Activated naive CD4-positive, alpha-beta T cell treated with anti-CD3 and anti-CD28 coated beads, Interleukin-2, amount 50 U/mL, for 72 hours (primary cell): ENCODE data around the gene ZNF831. TPM values are rescaled to one million over a fixed set of nuclear protein-coding genes. Genes with fewer than 3 reads are reported as not detected.

ENCODE experiments used
- ATAC-seq, 2 donors: fragments of 150-1000 bp; cut with Tn5 transposase; 2 replicates each; pipeline ENCODE4 v1.10.0; 2021; ENCODE audit warnings: mild to moderate bottlenecking in 2 of 2, moderate library complexity in 2 of 2
- DNase-seq, 2 donors: peaks; one replicate each; pipeline ENCODE4 v3.0.0; 2021 to 2022; ENCODE audit warnings: low spot score in 2 of 2
- H3K27ac Mint-ChIP-seq, 2 donors: one replicate each; pipeline ENCODE4 v1.8.0; 2022; ENCODE audit warnings: mild to moderate bottlenecking in 2 of 2, mixed read lengths in 2 of 2
- H3K36me3 Mint-ChIP-seq, 2 donors: one replicate each; pipeline ENCODE4 v1.8.0; 2022; ENCODE audit warnings: mixed read lengths in 2 of 2
- H3K9me3 Mint-ChIP-seq, 2 donors: one replicate each; pipeline ENCODE4 v1.8.0; 2022; ENCODE audit warnings: mixed read lengths in 2 of 2
- total RNA-seq, 2 donors: library from RNA; stranded (reverse); gene quantifications; one replicate each; pipeline ENCODE4 v1.2.3, GENCODE V29; 2022

The ZNF831 gene
- 10 to 100 TPM in 1 of 2 donors, 1 to 10 TPM in 1; 6.6 to 12.7 TPM for total RNA-seq

DNA sequence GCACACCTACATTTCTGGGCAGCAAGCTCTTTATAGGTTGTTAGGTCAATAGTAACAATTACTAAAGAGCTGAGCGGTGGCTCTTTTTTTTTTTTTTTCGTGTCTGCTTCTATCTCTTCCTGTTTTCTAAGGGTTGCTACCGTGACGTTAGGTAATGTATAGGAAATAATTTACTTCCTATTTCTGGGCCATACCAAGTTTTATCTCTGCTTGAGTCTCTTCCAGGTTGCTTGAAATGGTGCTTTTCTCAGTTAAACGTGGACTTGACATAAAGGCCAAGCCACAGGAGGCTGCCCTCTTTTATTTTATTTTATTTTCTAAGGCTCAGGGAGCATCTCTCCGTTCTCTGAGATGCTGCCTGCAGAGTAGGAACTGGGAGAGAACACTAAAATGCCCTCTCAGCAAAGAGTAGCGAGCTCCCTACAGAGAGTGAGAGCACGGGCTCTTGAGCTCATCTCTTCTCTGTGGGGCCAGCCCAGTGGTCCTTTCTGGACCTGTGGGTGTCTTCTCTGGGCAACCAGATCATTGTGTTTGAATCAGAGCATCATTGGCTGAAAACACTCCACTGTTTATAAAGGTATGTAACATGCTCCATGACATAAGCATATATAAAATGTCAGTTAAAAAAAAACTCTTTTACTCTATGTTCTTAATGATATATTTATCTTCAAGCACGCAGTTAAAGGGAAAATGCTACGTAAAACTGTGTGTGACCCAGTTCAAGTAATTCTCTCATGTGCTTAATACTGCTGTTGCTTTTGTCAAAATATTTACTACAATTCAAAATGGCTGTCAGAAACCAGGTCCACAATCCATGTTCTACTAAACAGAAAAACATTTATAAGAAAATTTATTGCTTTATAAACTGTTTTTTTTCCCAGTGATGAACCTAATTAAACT lies at the start of gene ZNF831:
TSS of gene ZNF831 (plus strand) at position 191 of the 900 bp plus-strand sequence. CDS start 27,199 bp downstream, outside the sequence.
- Mint-ChIP-seq H3K27ac (peak within 1 kb of the TSS; percentile 97 to 98), H3K9me3 (peaks cover 0 to 4% of the 10 kb centered on the region in 2 donors), H3K36me3 (peaks cover 15 to 16% of the 10 kb centered on the region in 2 donors)
- no peak for DNase-seq
- ATAC-seq = peak; percentile 23 to 26

DNA sequence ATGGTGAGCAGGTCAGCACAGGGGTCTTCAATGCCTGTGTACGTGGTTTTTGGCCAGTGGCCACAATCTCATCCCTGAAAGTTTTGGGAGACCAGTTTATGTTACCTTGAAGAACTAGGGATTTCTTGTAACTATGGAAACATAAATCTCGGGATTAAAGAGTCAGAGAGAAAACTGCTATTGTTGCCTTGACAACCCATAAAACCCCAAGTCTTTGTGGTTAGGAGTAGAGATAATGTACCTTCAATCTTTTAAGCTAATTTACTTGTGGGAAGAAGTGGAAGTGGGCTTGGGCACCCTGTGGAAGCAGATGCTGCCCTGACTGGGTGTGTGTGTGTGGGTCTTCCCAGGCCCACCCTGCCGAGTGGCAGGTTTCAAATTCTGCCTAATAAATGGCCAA lies 46.1 kb upstream of the ZNF831 start:
- no peak overlapping the region for H3K27ac Mint-ChIP-seq
- peaks cover 10 to 14% of the 10 kb centered on the region in 2 donors for H3K36me3 Mint-ChIP-seq
- peaks cover 0 to 6% of the 10 kb centered on the region in 2 donors for H3K9me3 Mint-ChIP-seq
- DNase-seq = no peak
- no peak for ATAC-seq

- Mint-ChIP-seq H3K9me3 (peaks cover 0 to 6% of the 10 kb centered on the region in 2 donors), H3K36me3 (peaks cover 10 to 14% of the 10 kb centered on the region in 2 donors), H3K27ac (no peak overlapping the region)
- DNase-seq (no peak), ATAC-seq (no peak)
Measured at GRCh38 chr20:59118855-59119254, 44.8 kb upstream of the ZNF831 start.

DNA sequence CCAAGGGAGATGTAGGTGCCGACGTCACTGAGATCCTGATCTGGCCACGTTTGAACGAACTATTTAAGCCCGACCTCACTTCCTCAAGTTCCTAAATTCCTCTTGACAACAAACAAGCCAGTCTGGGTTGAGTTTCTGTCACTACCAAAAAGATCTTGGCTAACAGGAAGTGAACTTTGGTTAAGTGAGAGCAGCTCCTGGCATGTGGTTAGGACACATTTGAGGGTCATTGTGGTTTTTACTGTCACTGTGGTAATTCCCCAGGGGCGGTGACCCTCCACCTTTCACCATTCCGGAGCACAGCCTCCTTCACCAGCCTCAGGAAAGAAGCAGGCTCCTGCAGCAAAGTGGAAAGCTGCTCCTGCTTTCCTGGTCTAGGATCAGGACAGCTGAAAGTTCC lies 43.1 kb upstream of the ZNF831 start:
- DNase-seq (no peak), ATAC-seq (peak; percentile 30 to 64)
- peak overlapping the region in 1 of 2 donors; percentile 91 for H3K27ac Mint-ChIP-seq
- H3K9me3 Mint-ChIP-seq = peaks cover 0 to 6% of the 10 kb centered on the region in 2 donors
- H3K36me3 Mint-ChIP-seq = peaks cover 10 to 14% of the 10 kb centered on the region in 2 donors

DNA sequence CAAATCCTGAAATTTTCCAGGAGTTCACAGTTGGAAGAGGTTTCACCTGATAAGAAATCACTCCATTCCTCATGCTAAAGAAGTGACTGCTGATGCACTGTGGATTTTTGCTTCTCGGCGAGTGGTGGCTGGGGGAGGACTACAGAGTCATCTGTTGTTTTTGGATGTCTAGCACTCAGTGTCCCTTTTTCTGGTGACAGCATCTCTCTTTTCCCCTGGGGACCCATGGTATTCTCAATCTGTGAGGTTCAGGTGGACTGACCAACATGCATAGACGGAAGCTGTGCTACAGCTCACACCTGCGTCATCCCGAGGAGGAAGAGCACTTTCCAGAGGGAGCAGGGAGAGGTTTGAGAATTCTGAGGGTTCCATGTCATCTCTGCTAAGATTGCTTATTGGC lies 42.7 kb upstream of the ZNF831 start:
- ATAC-seq (no peak), DNase-seq (no peak)
- peak overlapping the region in 1 of 2 donors; percentile 91 for H3K27ac Mint-ChIP-seq
- peaks cover 0 to 6% of the 10 kb centered on the region in 2 donors for H3K9me3 Mint-ChIP-seq
- H3K36me3 Mint-ChIP-seq = peaks cover 10 to 14% of the 10 kb centered on the region in 2 donors

DNA sequence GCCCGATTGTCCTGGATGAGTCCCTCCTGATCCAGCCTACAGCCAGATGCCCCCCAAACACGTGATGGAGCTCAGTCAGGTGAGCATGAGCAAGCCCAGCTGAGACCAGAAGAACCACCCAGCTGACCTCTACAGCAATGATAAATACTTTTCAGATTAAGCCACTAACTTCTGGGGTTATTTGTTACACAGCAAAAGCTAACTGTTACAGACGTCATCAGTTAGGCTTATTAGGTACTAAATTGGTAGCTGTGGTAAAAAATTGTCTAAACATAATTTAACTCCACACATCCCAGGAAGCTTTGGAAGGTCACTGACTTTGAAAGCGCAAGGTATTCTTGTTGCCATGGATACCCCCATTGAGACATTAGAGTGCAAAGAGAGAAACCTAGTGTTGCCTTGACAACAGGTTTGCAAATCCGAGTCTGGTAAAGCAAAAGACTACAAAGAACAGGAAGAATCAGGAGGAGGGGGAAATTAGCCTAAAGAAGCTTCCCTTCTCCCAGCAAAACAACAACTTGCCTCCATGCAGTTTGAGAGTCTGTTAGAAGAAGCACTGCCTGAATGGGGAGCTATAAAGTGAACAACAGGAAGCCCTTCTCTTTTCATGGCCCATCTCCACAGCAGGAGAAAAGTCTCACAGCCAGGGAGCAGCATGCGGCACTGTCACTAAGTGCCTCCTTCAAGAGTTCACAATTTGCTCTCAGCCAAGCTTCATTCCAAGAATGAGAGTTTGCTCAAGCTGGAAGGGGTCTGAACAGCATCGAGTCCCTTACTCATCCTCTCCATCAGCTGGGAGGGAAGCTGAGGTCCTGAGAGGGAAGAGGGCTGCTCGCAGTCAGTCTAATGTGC lies 41.7 kb upstream of the ZNF831 start:
- Mint-ChIP-seq H3K36me3 (peaks cover 10 to 14% of the 10 kb centered on the region in 2 donors), H3K27ac (peak overlapping the region; percentile 84 to 91), H3K9me3 (peaks cover 0 to 6% of the 10 kb centered on the region in 2 donors)
- DNase-seq (no peak), ATAC-seq (peak in 1 of 2 donors; percentile 45)

DNA sequence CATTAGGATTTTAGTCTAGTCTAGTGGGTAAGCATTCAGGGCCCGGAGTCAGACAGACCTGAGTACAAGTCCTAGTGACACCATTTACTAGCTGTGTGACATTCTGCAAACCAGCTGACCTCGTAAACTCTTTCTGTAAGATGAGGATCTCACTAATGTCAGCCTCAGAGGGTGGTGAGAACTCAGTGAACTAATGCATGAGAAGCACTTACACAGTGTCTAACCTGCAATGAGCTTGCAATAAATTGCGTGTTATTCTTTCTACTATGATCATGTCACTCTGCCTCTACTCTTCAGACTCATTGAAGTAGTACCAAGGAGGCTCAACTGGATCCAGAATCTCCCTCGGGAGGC lies 41.1 kb upstream of the ZNF831 start:
- ATAC-seq = peak; percentile 39 to 55
- H3K36me3 Mint-ChIP-seq = peaks cover 14% of the 10 kb centered on the region in 2 donors

DNA sequence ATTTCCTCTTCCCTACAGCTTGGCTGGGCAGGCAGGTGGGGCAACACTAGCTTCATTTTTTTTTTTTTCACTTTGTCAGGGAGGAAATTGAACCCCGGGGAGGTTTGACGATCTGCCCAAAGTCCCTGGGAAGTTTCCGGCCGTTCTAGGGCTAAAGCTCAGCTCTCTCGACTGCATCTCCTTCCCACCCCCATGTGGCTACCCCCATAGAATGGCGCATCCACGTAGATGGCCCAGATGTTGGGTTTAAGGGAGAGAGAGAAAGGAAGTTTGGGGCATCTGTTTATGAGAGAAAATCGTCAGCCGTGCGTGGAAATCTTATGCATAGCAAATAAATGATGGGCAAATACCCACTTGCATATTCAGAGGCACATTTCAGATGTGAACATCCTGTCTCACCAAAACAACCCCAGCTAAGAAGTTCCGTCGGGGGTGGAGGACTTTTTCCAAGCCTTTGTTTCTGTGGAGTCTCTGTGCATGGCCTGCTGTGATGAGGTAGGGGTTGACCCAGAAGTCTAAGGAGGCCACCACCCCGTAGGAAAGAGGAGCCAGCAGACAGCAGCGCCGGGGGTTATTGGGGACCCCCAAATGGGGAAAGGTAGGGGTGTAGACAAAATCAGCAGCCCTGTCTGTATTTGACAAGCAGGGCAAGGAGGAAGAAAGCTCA lies 40.5 kb upstream of the ZNF831 start:
- peaks cover 4 to 12% of the 10 kb centered on the region in 2 donors for H3K9me3 Mint-ChIP-seq
- peaks cover 14 to 17% of the 10 kb centered on the region in 2 donors for H3K36me3 Mint-ChIP-seq
- DNase-seq (no peak), ATAC-seq (peak; percentile 51 to 60)
- peak overlapping the region; percentile 91 to 97 for H3K27ac Mint-ChIP-seq

More for the DNA sequence above, 41.1 kb upstream of the ZNF831 start:
- Mint-ChIP-seq H3K9me3 (peaks cover 4 to 11% of the 10 kb centered on the region in 2 donors), H3K27ac (peak overlapping the region; percentile 91 to 97)
- no peak for DNase-seq

DNA sequence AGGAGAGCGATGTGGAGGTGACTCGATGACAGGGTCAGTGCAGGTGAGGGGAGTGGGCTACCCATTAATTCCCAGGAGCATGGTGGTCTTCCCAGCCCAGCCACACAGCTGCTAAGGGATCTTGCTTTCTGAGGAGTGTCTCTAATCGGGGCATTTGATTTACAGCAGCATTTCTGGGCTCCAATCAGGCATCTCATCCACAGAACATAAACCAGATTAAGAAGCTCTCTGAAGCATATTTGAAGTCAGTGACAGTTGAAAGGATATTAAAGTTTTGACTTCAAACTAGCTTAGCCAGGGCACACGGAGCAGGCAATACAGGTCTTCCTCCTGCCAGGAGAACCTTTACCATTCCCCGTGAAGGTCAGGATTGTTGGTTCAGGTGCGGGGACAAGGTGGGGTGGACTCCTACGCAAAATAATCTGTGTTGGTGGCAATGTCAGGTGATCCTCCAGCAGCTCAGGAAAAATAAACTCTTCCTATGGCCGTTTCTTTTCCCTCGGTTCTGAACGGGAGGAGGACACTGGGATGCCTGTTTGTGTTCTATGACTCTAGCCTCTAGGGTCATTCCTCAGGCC lies 39.9 kb upstream of the ZNF831 start:
- peaks cover 14 to 17% of the 10 kb centered on the region in 2 donors for H3K36me3 Mint-ChIP-seq
- DNase-seq (no peak), ATAC-seq (no peak)
- peak overlapping the region; percentile 91 to 97 for H3K27ac Mint-ChIP-seq
- peaks cover 4 to 12% of the 10 kb centered on the region in 2 donors for H3K9me3 Mint-ChIP-seq

GRCh38 chr20:59124296-59125029 lies 39.2 kb upstream of the ZNF831 start:
- Mint-ChIP-seq H3K9me3 (peaks cover 4 to 12% of the 10 kb centered on the region in 2 donors), H3K27ac (peak overlapping the region; percentile 91 to 97), H3K36me3 (peaks cover 14 to 17% of the 10 kb centered on the region in 2 donors)
- no peak for ATAC-seq
- DNase-seq = no peak

- DNase-seq (no peak), ATAC-seq (no peak)
- H3K9me3 Mint-ChIP-seq = peaks cover 4 to 12% of the 10 kb centered on the region in 2 donors
- H3K36me3 Mint-ChIP-seq = peaks cover 14 to 17% of the 10 kb centered on the region in 2 donors
- H3K27ac Mint-ChIP-seq = no peak overlapping the region
Measured at GRCh38 chr20:59125332-59125731, 38.3 kb upstream of the ZNF831 start.

GRCh38 chr20:59125836-59126235 lies 37.8 kb upstream of the ZNF831 start:
- Mint-ChIP-seq H3K36me3 (peaks cover 14 to 17% of the 10 kb centered on the region in 2 donors), H3K9me3 (peaks cover 4 to 12% of the 10 kb centered on the region in 2 donors), H3K27ac (no peak overlapping the region)
- ATAC-seq = no peak
- DNase-seq = no peak

- no peak for ATAC-seq
- H3K9me3 Mint-ChIP-seq = peaks cover 4 to 6% of the 10 kb centered on the region in 2 donors
- no peak for DNase-seq
- H3K36me3 Mint-ChIP-seq = peaks cover 0 to 7% of the 10 kb centered on the region in 2 donors
- peak overlapping the region; percentile 43 to 72 for H3K27ac Mint-ChIP-seq
Measured at GRCh38 chr20:59127839-59128238, 35.8 kb upstream of the ZNF831 start.

- peaks cover 4 to 10% of the 10 kb centered on the region in 2 donors for H3K9me3 Mint-ChIP-seq
- peaks cover 0 to 11% of the 10 kb centered on the region in 2 donors for H3K36me3 Mint-ChIP-seq
- ATAC-seq (no peak), DNase-seq (no peak)
- H3K27ac Mint-ChIP-seq = peak overlapping the region in 1 of 2 donors; percentile 5
Measured at GRCh38 chr20:59131551-59132285, 31.9 kb upstream of the ZNF831 start.

- Mint-ChIP-seq H3K27ac (no peak overlapping the region), H3K9me3 (peaks cover 0 to 4% of the 10 kb centered on the region in 2 donors), H3K36me3 (peaks cover 0 to 4% of the 10 kb centered on the region in 2 donors)
- DNase-seq = no peak
- no peak for ATAC-seq
Measured at GRCh38 chr20:59134182-59134581, 29.4 kb upstream of the ZNF831 start.
